Astrocyte (in vitro differentiated cells and primary cell): ENCODE data around the gene PTCRA. TPM values are rescaled to one million over a fixed set of nuclear protein-coding genes. Genes with fewer than 3 reads are reported as not detected.
"Not testable (repeated sequence)": the region's sequence is repeated elsewhere in the genome, so short reads cannot be mapped to it uniquely, and the experiment has no call there.

ENCODE experiments used
- DNase-seq: peaks from one replicate; pipeline ENCODE4 v3.0.0-alpha.2; 2010; ENCODE audit warnings: low read depth
- FAIRE-seq: peaks from 2 replicates; lab custom pipeline; 2011; peaks lifted over from hg19 to GRCh38; lab: Jason Lieb, UNC
- H2AFZ ChIP-seq: 2 replicates; pipeline ENCODE4 v1.6.0; 2012; ENCODE audit warnings: low read depth, low read length, inconsistent platforms
- H3K27ac ChIP-seq: 2 replicates; pipeline ENCODE4 v1.5.1; 2011; ENCODE audit warnings: low read depth, low read length, inconsistent platforms
- H3K27me3 ChIP-seq: 2 replicates; pipeline ENCODE4 v1.6.0; 2011; ENCODE audit warnings: low read length, inconsistent platforms; ENCODE audit not compliant: insufficient read depth
- H3K36me3 ChIP-seq: 2 replicates; pipeline ENCODE4 v1.5.1; 2011; ENCODE audit warnings: low read length, inconsistent platforms; ENCODE audit not compliant: insufficient read depth
- H3K4me1 ChIP-seq: 2 replicates; pipeline ENCODE4 v1.5.1; 2011; ENCODE audit warnings: low read length, inconsistent platforms; ENCODE audit not compliant: insufficient read depth
- H3K4me2 ChIP-seq: 2 replicates; pipeline ENCODE4 v1.6.0; 2012; ENCODE audit warnings: low read length, inconsistent platforms
- H3K4me3 ChIP-seq: 2 replicates; pipeline ENCODE4 v1.5.1; 2011; ENCODE audit warnings: low read depth, mild to moderate bottlenecking, low read length, inconsistent platforms; ENCODE audit not compliant: insufficient read depth
- H3K79me2 ChIP-seq: 2 replicates; pipeline ENCODE4 v1.6.0; 2012; ENCODE audit warnings: mild to moderate bottlenecking, low read length, inconsistent platforms; ENCODE audit not compliant: insufficient read depth
- H3K9ac ChIP-seq: 2 replicates; pipeline ENCODE4 v1.6.0; 2012; ENCODE audit warnings: mild to moderate bottlenecking, low read length, inconsistent platforms
- H3K9me3 ChIP-seq: 2 replicates; pipeline ENCODE4 v1.5.1; 2012; ENCODE audit warnings: low read depth, mild to moderate bottlenecking, low read length, inconsistent platforms; ENCODE audit not compliant: insufficient read depth
- H4K20me1 ChIP-seq: 2 replicates; pipeline ENCODE4 v1.6.0; 2012; ENCODE audit warnings: low read length, inconsistent platforms; ENCODE audit not compliant: insufficient read depth
- H3K27ac Mint-ChIP-seq: one replicate; pipeline ENCODE4 v1.8.0; 2021; ENCODE audit warnings: mild to moderate bottlenecking, mixed read lengths; ENCODE audit not compliant: unreplicated experiment
- H3K27me3 Mint-ChIP-seq: one replicate; pipeline ENCODE4 v1.8.0; 2021; ENCODE audit warnings: low read depth, mixed read lengths; ENCODE audit not compliant: unreplicated experiment
- H3K36me3 Mint-ChIP-seq: one replicate; pipeline ENCODE4 v1.8.0; 2021; ENCODE audit warnings: low read depth, mixed read lengths; ENCODE audit not compliant: unreplicated experiment
- H3K4me1 Mint-ChIP-seq: one replicate; pipeline ENCODE4 v1.8.0; 2021; ENCODE audit warnings: low read depth, mixed read lengths; ENCODE audit not compliant: unreplicated experiment
- H3K4me3 Mint-ChIP-seq: one replicate; pipeline ENCODE4 v1.8.0; 2021; ENCODE audit warnings: mild to moderate bottlenecking, moderate library complexity, mixed read lengths; ENCODE audit not compliant: unreplicated experiment
- H3K9me3 Mint-ChIP-seq: one replicate; pipeline ENCODE4 v1.8.0; 2021; ENCODE audit warnings: mild to moderate bottlenecking, mixed read lengths; ENCODE audit not compliant: unreplicated experiment
- CTCF ChIP-seq: IDR thresholded peaks from 2 replicates; pipeline ENCODE4 v1.5.1; 2011; ENCODE audit warnings: low read depth, mild to moderate bottlenecking, inconsistent platforms, low read length, moderate library complexity; ENCODE audit not compliant: insufficient read depth
- EZH2 ChIP-seq: IDR thresholded peaks from 2 replicates; pipeline ENCODE4 v1.6.1; 2012; ENCODE audit warnings: mild to moderate bottlenecking, low read length, inconsistent platforms; ENCODE audit not compliant: insufficient read depth
- total RNA-seq: library from RNA; stranded (reverse); gene quantifications from 2 replicates; pipeline ENCODE4 v1.2.1, GENCODE V29; 2021

Gene PTCRA
- total RNA-seq, 1 donor from 2014 or later: not detected

DNA sequence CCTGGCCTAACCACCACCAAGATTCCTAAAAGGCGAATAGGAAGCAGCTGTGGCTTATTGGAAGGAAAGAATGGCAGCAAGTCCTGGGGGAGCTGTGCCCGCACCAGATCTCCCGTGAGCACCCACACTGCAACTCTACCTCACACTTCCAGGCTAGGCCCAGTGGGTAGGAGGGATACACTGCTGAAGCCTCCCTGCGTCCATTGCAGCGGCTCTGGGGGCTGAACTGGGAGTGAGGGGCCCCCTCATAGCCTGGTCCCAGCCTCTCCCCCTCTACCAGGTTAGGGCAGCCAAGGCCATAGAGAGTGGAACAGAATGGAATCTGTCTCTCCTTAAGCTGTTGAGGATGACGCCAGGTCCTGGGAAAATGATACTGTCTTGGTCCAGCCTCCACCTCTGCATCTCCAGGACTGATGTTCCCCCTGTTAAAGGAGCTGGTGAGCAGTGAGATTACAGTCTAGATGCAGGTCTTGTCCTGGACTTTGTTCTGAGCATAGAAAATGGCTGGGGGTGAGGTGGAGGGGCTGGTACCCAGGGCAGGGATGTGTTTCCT, 24.7 kb downstream of the PTCRA start:
- Mint-ChIP-seq H3K4me3 (no peak overlapping the region), H3K27ac (no peak overlapping the region), H3K9me3 (no peaks in the 10 kb centered on the region), H3K27me3 (no peaks in the 10 kb centered on the region), H3K36me3 (peaks cover 19% of the 10 kb centered on the region), H3K4me1 (no peaks in the 10 kb centered on the region)
- H3K4me3 ChIP-seq: no peak overlapping the region
- FAIRE-seq (no peak), DNase-seq (no peak)
- no peak overlapping the region for H2AFZ ChIP-seq
- H3K4me2 ChIP-seq: no peak overlapping the region
- H3K9me3 ChIP-seq: no peaks in the 10 kb centered on the region
- H3K9ac ChIP-seq: no peak overlapping the region
- no peaks in the 10 kb centered on the region for H3K4me1 ChIP-seq
- peaks cover 5% of the 10 kb centered on the region for H3K79me2 ChIP-seq
- peaks cover 23% of the 10 kb centered on the region for H3K36me3 ChIP-seq
- TF ChIP-seq EZH2: no peak
- TF ChIP-seq CTCF: no peak
- H3K27ac ChIP-seq: no peak overlapping the region
- peaks cover 6% of the 10 kb centered on the region for H4K20me1 ChIP-seq
- no peaks in the 10 kb centered on the region for H3K27me3 ChIP-seq

- not testable (repeated sequence) for H3K4me2 ChIP-seq, H3K27ac Mint-ChIP-seq, H3K79me2 ChIP-seq, H3K27me3 Mint-ChIP-seq, FAIRE-seq, H3K9me3 ChIP-seq, H3K9ac ChIP-seq, H3K9me3 Mint-ChIP-seq, H3K27me3 ChIP-seq, H3K4me3 ChIP-seq, H3K4me1 Mint-ChIP-seq, H3K27ac ChIP-seq, H3K4me3 Mint-ChIP-seq, H4K20me1 ChIP-seq, DNase-seq, H3K4me1 ChIP-seq, H2AFZ ChIP-seq
- peaks cover 16% of the 10 kb centered on the region for H3K36me3 ChIP-seq
- H3K36me3 Mint-ChIP-seq: peaks cover 18% of the 10 kb centered on the region
Measured at GRCh38 chr6:42941356-42941755, 25.5 kb downstream of the PTCRA start.

DNA sequence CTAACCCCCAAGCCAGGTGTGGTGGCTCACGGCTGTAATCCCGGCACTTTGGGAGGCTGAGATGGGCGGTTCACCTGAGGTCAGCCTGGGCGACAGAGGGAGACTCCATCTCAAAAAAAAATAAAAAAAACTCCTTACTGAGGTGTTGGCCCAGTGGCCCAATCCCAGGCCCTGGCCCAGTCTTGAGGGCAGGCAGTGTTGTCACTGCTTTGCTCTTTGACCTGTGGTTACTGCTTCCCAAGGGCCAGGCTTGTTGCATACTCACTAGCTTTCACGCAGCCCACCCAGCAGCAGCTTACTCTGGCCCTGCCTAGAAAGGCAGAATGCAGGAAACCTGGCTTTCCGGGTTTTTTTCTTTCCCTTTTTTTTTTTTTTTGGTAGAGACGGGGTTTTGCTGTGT, 26.6 kb downstream of the PTCRA start:
- Mint-ChIP-seq H3K4me3 (no peak overlapping the region), H3K27ac (no peak overlapping the region), H3K36me3 (peaks cover 16% of the 10 kb centered on the region), H3K9me3 (no peaks in the 10 kb centered on the region), H3K27me3 (no peaks in the 10 kb centered on the region), H3K4me1 (no peaks in the 10 kb centered on the region)
- Histone ChIP-seq H3K4me2 (no peak overlapping the region), H3K36me3 (peaks cover 8% of the 10 kb centered on the region), H3K27me3 (no peaks in the 10 kb centered on the region), H4K20me1 (peaks cover 4% of the 10 kb centered on the region), H2AFZ (no peak overlapping the region), H3K4me1 (no peaks in the 10 kb centered on the region), H3K9me3 (no peaks in the 10 kb centered on the region), H3K9ac (no peak overlapping the region), H3K4me3 (no peak overlapping the region), H3K27ac (no peak overlapping the region), H3K79me2 (no peaks in the 10 kb centered on the region)
- TF ChIP-seq EZH2 (no peak), CTCF (no peak)
- DNase-seq (no peak), FAIRE-seq (no peak)
